A549 (cell line): ENCODE data around the gene SLC26A1.

ENCODE experiments used
- BHLHE40 ChIP-seq: IDR thresholded peaks from 2 replicates; pipeline ENCODE4 v1.6.1; 2012; ENCODE audit warnings: low read depth, low read length, inconsistent platforms
- CEBPB ChIP-seq, 2 experiments: fragments of >200 bp in 1 of 2; sonication (Bioruptor Twin) in 1 of 2; formaldehyde crosslinking in 1 of 2; IDR thresholded peaks; 2 replicates each; pipeline ENCODE4 v1.6.1; 2012 to 2016
- CHD2 ChIP-seq: fragments of 150-350 bp; IDR thresholded peaks from 2 replicates; pipeline ENCODE4 v1.6.1; 2014; ENCODE audit warnings: low read length; ENCODE audit not compliant: partially characterized antibody
- CTCF ChIP-seq: fragments of >200 bp; sonication (Bioruptor Twin); formaldehyde crosslinking; IDR thresholded peaks from 3 replicates; pipeline ENCODE4 v1.5.1; 2016
- EP300 ChIP-seq, 2 experiments: fragments of >200 bp; sonication (Bioruptor Twin); formaldehyde crosslinking; IDR thresholded peaks; 2 replicates in 1 of 2; 3 replicates in 1 of 2; pipeline ENCODE4 v1.6.1; 2016 to 2017
- FOSL2 ChIP-seq, 2 experiments: fragments of 450-650 bp in 1 of 2; fragments of >200 bp in 1 of 2; sonication (Bioruptor Twin) in 1 of 2; formaldehyde crosslinking; IDR thresholded peaks; 2 replicates each; pipeline versions ENCODE4 v1.5.0 to v1.6.1; 2016 to 2020; ENCODE audit warnings: mild to moderate bottlenecking in 1 of 2, moderate library complexity in 1 of 2
- JUN ChIP-seq, 2 experiments: fragments of >200 bp; sonication (Bioruptor Twin); formaldehyde crosslinking; IDR thresholded peaks; 2 replicates in 1 of 2; 3 replicates in 1 of 2; pipeline ENCODE4 v1.6.1; 2016 to 2017
- MAX ChIP-seq: IDR thresholded peaks from 2 replicates; pipeline ENCODE4 v1.6.1; 2012
- PHF8 ChIP-seq: fragments of 200-600 bp; sonication (generic); IDR thresholded peaks from 2 replicates; pipeline ENCODE4 v1.6.1; 2016; ENCODE audit warnings: low read depth, mild to moderate bottlenecking, antibody characterized with exemption, moderate library complexity, borderline replicate concordance
- POLR2A ChIP-seq: IDR thresholded peaks from 2 replicates; pipeline ENCODE4 v1.6.1; 2012; ENCODE audit warnings: mild to moderate bottlenecking, low read length
- RAD21 ChIP-seq, 2 experiments: fragments of >200 bp in 1 of 2; sonication (Bioruptor Twin) in 1 of 2; formaldehyde crosslinking in 1 of 2; IDR thresholded peaks in 1 of 2; conservative IDR thresholded peaks in 1 of 2; 2 replicates in 1 of 2; 3 replicates in 1 of 2; pipeline ENCODE4 v1.6.1; 2012 to 2018; ENCODE audit warnings: inconsistent platforms in 1 of 2
- RFX5 ChIP-seq: fragments of 450-650 bp; IDR thresholded peaks from 2 replicates; pipeline ENCODE4 v1.7.1; 2014; ENCODE audit warnings: antibody characterized with exemption, mild to moderate bottlenecking, moderate library complexity
- SMC3 ChIP-seq: fragments of >200 bp; sonication (Bioruptor Twin); formaldehyde crosslinking; IDR thresholded peaks from 3 replicates; pipeline ENCODE4 v1.6.1; 2018; ENCODE audit warnings: inconsistent platforms
- ZFP36 ChIP-seq: fragments of 450-650 bp; IDR thresholded peaks from 2 replicates; pipeline ENCODE4 v1.6.1; 2014; ENCODE audit warnings: borderline replicate concordance; ENCODE audit not compliant: partially characterized antibody

- TF ChIP-seq EP300 (IDR thresholded peaks at IDR 0.05) (no peak), MAX (no peak), JUN (IDR thresholded peaks at IDR 0.05) (no peak), CEBPB (IDR thresholded peaks at IDR 0.05) (no peak), RAD21 (conservative IDR thresholded peaks at IDR 0.05 in 1 of 2, IDR thresholded peaks at IDR 0.05 in 1 of 2) (no peak), CTCF (no peak), POLR2A (no peak), CHD2 (no peak), SMC3 (no peak), ZFP36 (no peak), PHF8 (no peak), BHLHE40 (no peak), RFX5 (no peak), FOSL2 (IDR thresholded peaks at IDR 0.05) (no peak), FOSL2 (CRISPR knock-in tag; IDR thresholded peaks at IDR 0.05) (no peak)
Measured at GRCh38 chr4:964346-965025, 28.7 kb downstream of the SLC26A1 start.
